HL-60/S4 treated with retinoic acid at 250 ng/mL for 4 days and 3 days (cell line): Measurements from ENCODE around the gene MYO3B.
"Not testable (repeated sequence)": the region's sequence is repeated elsewhere in the genome, so short reads cannot be mapped to it uniquely, and the experiment has no call there.

Experiments used
- in situ Hi-C: fragments of 300-500 bp; cut with MboI; formaldehyde crosslinking; loops from 2 replicates; pipeline ENCODE4 v1.7.0; 2022; ENCODE audit warnings: low sequenced_read_pairs

MYO3B gene

DNA sequence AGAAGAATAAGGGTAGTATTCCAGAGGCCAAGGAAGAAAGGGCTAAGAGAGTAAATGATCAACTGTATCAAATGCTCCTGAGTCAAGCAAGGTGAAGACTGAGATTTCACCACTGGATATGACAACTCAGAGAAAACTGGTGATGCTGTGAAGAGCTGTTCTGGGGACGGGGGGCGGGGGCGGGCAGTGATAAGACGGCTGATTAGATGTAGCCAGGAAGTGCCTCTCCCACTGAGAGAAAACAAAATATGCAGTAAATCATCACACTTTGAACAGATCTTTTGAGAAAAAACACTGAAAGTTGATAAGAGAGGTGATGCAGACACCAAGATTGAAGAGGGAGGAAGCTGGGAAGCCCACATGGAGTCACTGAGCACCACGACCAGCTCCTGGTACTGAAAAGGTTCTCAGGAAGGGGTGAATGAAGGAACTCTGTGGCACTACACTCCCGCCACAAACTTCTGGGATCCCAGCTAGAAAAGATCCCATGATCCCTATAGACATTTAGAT, 75.8 kb downstream of the MYO3B start:
- in situ Hi-C loops: no loop called here

DNA sequence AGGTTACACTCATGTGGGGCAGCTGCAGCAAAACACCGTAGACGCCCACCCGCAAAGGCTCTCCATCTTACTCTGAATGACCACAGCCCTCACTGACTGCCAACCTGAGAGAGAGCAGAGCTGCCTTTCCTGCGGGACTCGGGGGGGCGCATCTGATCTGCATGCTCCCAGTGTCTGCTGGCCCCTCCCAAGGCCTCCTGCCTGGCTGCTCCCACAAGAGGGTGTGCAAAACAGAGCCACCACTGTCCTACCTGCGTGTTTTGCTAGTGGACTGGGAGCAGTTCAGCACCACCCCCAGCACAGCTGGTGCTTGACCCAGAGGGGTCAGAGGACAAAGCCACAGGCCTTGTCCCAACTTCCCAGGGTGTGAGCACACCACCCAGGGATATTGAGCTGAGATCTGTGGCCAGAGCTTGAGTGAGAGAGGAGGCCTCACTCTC, 76.4 kb downstream of the MYO3B start:
- in situ Hi-C loops: no loop called here

DNA sequence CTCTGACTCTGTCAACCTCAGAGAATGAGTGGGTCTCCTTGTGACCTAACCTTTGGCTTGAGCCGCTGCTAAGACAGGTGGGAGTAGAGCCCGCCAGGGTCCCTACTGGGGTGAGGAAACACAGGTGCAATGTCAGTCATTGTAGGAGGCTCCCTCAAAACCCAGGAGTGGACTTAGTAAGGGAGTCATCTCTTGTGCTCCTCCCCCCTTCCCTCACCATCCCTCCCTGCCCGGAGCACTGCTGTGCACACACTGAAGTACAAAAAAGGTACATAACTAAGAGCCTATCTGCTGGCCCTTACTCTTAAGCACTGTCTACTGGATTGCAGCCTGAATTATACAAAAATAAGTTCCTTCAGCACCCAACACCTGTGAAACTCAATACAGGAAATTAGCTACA, 77.2 kb downstream of the MYO3B start:
- in situ Hi-C loops: no loop called here

DNA sequence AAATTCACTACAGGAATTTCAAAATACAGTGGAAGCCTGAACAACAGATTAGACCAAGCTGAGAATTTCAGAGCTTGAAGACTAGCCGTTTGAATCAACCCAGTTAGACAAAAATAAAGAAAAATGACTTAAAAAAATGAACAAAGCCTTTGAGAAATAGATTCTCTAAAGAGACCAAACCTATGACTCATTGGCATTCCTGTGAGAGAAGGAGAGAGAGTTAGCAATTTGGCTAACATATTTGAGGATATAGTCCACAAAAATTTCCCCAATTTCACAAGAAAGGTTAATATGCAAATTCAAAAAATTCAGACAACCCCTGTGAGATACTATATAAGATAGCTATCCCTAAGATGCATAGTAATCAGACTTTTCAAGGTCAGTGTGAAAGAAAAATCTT, 78.0 kb downstream of the MYO3B start:
- in situ Hi-C loops: no loop called here

DNA sequence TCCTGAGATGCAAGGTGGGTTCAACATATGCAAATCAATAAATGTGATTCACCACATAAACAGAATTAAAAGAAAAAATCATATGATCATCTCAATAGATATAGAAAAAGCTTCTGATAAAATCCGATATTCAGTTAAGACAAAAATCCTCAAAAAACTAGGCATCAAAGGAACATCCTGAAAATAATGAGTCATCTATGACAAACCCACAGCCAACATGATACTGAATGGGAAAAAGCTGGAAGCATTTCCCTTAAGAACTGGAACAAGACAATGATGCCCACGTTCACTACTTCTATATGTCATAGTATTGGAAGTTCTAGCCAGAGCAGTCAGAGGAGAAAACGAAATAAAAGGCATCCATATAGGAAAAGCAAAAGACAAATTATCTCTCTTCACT, 80.4 kb downstream of the MYO3B start:
- in situ Hi-C loops: no loop called here

DNA sequence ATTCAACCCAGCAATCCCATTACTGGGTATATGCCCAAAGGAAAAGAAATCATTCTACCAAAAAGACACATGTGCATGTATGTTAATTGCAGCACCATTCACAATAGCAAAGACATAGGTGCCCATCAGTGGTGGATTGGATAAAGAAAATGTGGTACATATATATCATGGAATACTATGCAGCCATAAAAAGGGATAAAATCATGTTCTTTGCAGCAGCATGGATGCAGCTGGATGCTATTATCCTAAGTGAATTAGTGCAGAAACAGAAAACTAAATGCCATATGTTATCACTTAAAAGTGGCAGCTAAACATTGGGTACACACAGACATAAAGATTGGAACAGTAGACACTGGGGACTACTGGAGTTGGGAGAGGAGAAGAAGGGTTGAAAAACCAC, 82.2 kb downstream of the MYO3B start:
- in situ Hi-C loops: no loop called here

DNA sequence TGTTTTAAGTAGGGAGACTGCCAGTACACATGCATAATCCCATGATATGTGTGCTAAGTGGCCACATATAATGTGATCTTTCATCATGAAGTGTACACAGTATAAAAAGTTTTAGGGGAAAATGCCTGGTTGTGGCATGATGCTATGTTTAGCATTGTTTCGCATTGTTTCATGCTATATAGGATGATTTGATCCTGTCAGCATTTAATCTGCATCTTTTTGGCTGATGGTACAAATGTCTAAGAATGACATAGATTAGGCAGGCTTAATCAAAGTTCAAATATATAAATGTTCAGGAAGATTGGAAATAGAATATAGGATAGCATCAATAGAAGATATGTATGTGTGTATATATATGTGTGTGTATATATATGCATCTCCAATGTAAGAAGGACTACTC, 83.6 kb downstream of the MYO3B start:
- in situ Hi-C loops: no loop called here

DNA sequence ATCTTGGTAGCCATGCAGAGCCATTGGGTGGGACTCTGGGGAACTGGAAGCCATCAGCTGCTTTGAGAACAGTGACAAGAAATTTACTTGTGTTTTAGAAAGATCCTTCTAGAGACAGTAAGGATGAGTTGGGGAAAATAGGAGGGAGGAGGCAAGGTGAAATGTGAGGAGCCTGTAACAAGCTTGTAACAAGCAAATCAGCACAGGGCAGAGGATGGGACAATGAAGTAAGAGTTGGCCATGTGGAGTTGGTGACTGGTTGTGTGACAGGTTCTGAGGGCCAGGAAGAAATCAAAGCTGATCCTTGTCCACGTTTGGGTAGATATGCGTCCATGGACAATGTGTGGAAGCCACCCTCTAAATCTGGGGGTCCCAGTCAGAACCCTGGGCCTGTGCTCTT, 84.4 kb downstream of the MYO3B start:
- in situ Hi-C loops: no loop called here

DNA sequence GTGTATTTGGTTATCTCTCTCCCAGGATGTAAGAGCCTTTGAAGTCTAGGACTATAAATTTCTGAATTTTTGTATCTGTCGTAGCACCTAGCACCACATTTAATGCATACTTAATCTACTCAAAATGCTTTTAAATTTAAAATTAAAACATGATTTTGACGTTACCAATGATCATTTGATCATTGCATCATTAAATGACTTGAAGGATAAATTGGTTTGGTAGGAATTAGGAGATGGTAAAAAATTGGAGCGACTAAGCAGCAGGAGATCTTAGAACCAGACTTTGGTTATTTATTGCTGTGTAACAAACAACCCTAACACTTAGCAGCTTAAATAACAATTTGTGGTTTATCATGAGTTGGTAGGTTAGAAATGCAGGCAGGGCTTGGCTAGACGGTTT, 84.9 kb downstream of the MYO3B start:
- in situ Hi-C loops: no loop called here

DNA sequence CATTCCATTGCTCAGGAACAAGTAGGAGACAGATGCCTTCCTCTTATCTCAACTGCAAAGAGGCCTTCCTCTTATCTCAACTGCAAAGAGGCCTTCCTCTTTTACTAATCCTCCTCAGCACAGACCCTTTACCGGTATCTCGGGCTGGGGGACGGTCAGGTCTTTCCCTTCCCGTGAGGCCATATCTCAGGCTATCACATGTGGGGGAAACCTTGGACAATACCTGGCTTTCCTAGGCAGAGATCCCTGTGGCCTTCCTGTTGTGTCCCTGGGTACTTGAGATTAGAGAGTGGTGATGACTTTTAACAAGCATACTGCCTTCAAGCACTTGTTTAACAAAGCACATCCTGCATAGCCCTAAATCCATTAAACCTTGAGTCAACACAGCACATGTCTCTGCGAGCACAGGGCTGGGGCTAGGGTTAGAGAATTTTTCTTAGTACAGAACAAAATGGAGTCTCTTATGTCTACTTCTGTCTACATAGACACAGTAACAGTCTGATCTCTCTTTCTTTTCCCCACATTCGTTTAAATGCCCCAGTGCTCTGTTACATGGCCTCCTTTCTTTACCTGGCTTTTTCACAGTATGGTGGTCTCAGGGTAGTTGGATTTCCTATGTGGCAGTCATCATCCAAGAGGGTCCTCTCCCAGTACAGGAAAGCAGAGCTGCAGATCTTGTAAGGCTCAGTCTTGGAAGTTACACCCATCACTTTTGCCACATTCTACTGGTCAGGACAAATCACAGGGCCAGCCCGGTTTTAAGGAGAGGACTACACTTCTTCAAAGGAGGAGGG, 86.0 kb downstream of the MYO3B start:
- in situ Hi-C loops: not testable (repeated sequence)

DNA sequence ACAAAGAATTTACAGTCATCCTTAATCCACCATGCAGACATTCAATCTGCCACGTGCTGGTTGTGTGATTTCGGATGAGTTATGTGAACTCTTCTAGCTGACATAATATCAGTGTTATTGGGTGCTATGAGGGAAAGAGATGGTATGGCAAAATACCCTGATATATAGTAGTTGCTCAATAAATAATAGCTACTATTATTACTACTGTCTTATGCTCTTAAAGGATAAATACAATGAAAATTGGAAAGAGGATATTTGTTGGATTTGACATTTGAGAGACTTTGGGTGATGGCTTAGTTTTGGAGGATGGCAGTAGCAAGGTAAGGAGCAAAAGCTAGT, 86.5 kb downstream of the MYO3B start:
- in situ Hi-C loops: no loop called here

DNA sequence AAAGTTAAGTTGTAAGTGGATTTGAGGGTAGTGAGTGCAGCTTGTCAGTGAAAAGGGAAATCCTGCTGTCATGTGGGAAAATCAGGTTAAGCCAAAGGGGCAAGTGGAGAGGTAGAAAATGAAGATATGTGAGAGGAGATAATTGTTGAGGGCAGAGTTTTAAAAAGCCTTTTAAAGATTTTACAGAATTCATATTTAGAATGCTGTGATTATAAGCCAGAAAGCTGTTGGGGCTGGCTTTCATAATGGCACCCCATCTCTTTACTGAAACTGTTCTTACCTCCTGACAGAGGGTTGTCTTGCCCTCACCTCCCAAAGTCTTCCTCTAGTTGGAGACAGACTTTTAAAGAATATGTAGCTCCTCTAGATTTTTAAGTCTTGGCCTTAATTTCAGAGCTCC, 86.9 kb downstream of the MYO3B start:
- in situ Hi-C loops: no loop called here

DNA sequence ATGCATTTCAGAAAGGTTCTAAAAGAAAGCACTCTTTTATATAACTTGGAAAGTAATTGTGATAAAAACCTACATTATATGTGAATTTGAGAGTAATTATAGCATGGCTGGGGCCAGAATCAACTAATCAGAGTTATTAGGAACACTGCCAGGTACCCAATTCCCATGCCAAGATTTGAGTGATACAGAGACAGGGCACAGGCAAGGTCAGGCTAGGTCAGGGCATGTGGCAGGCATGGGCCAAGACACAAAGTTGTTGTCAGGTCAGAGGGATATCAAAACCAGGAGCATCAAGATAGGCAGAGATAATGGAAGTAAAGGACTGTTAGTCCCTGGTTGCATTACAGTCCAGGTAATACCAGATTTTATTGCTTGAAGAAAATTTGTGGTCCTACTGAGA, 87.4 kb downstream of the MYO3B start:
- in situ Hi-C loops: no loop called here

DNA sequence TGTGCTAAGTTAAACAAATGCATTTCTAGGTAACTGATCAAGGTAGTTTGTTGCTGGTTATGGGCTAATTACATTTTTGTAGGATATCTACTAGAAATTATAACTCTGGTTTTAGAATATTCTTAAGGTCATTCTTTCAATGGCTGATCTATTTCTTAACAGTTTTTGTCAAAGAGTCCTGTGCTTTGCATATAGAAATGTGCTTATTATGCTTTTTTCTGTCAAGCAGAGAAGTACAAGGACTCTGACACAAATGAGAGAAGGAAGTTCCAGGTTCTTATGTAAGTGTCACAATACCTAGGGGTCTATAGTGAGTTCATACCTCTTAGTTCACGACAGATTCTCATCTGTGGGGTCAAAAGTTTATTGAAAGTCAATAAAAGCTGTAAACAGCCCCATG, 88.4 kb downstream of the MYO3B start:
- in situ Hi-C loops: no loop called here

DNA sequence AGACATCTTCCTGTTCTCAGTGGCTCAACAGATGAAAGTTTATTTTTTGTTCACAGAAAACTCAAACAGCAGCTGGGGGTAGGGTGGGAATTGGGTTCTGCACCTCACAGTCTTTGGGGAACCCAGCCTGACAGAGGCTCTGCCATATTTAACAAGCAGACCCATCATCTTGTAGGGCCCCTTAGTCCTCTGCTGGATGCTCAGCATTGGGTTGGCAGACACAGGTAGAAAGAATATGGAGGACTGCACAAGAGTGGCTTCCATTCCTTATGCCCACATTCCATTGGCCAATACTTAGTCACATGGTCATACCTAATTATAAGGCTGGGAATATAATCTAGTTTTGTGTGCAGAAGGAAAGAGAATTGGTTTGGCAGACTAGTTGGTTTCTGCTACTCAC, 89.1 kb downstream of the MYO3B start:
- in situ Hi-C loops: no loop called here

DNA sequence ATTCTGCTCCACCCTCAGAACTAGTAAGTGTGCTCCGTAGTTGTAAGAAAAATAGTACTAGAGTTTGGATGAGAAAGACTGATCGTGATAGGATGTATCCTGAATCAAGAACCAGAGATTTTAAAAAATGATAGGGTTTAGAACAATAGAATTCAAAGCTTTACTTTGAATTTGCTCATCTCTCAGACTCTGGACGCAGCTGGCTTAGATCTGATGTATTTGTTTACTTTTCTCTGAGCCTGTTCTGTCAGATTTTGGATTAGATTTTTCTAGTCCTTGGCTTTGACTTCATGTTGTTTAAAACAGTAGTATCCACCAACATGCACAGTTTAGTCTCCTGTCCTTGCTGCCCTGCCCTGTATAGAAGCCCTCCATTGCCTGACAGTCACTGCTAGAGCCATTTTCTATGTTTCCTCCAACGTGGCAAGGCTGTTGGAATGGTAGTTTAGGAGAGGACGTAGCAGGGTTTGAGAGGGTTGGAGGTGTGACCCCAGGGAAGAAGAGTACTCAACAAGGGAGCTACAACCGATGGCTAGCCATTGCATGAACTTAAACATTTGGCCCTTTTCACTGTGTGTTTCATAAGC, 92.4 kb downstream of the MYO3B start:
- in situ Hi-C loops: no loop called here

DNA sequence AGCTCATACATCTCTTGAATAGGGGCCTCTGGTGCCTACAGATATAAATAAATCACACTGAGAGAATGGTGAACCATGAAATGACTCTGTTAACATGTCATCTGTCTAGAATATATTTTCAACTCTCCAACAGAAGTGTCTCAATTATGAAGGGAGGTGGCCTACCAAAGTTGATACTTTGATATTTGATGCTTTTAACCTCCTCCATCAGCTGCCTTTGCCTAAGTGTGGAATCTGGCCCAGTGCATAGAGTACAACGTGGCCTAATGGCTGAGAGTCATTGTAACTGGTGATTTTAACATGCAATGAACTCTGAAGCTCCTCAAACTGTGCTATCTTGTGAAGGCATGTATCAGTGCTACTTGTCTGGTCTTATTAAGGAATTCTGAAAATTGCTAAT, 93.4 kb downstream of the MYO3B start:
- in situ Hi-C loops: no loop called here

DNA sequence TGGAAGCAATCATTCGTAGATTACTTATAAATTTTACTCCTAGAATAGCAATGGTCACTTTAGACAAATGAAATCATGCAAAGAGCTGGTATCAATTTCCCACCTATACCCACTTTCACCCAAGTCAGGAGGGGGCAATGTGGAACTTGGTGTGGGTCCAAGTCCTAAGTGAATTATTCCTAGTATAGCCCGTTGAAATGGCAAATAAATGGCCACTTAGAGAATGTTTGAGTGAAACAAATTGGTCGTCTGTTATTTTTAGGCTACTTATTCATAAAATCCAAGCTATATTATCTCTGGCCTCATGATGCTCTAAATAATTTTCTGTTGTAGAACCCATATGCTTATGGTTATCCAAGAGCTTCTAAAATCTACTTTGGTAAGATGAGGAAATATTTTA, 98.1 kb downstream of the MYO3B start:
- in situ Hi-C loops: no loop called here

DNA sequence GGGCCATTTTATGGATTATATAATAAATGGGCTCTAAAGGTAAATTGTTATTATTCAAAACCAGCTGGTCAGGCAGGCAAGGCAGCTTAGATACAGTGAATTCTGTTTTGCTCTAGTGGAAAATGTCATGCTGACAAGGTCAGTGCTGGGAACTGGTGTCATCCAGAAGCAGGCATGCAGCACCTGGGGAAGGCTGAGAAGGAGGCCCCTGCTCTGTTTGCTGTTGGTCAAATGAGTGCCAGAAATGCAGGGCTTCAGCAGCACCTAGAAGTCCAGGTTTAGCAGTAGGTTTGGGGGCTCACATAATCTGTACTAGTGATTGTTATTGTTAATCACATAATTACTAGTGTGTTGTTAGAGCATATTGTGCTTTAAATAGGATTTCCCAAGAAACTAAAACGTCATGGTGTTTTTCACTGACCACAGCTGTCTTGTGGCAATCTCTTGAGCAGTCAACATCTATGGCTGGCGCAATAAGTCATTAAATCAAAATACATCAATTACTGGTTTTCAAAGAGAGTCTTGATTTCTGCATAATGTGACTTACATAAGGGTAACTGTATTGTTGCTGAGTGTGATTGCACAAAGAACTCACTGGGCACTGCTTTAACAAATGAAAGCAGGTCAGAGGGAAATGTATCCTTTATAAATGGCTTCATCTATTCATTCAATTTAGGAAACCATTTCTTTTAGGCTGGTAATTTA, 99.1 kb downstream of the MYO3B start:
- in situ Hi-C loops: no loop called here

DNA sequence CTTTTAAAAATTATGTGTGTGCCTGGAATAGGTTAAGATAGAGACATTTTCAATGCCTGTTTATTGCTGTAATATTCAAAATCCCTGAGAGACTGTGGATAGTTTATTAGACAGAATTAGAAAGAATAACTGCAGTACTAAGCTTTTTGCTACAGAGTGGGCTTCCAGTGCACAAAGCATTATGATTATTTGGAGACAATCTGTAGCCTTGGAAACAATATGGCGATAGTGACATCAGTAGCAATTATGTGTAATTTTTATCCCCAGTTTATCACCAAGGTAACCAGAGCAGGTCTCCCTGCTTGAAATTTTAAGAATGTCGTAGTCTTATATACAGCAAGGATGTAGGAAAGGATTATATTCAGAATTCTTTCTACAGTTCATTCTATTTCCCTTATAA, 100.0 kb downstream of the MYO3B start:
- in situ Hi-C loops: no loop called here

DNA sequence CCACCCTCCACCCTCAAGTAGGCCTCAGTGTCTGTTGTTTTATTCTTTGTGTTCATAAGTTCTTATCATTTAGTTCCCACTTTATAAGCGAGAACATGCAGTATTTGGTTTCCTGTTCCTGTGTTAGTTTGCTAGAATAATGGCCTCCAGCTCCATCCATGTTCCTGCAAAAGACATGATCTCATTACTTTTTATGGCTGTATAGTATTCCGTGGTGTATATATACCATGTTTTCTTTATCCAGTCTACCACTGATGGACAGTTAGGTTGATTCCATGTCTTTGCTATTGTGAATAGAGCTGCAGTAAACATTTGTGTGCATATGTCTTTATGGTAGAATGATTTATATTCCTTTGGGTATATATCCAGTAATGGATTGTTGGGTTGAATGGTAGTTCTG, 101.7 kb downstream of the MYO3B start:
- in situ Hi-C loops: not testable (repeated sequence)

DNA sequence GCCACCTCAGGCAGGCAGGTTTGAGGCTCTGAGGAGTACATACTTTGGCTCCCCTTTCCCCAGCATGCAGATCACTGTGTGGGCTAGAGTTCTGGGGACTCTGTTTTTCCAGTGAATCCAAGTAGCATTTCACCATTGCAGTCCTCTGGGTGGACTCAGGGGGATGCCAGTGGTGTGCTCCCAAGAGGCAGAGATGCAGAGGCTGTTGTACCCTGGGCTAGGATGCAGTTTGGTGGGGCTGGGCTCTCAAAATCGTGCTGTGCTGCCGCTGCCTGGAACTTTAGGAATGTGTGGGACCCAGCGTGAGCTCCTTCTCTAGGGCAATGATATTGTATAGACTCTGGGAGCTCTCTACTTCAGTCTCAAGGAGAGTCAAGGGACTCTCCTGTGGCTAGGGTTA, 104.9 kb downstream of the MYO3B start:
- in situ Hi-C loops: no loop called here
